Measurements from ENCODE around the gene CNOT3. TPM values are rescaled to one million over a fixed set of nuclear protein-coding genes. Genes with fewer than 3 reads are reported as not detected.
"Not testable (repeated sequence)": the region's sequence is repeated elsewhere in the genome, so short reads cannot be mapped to it uniquely, and the experiment has no call there.

Gene CNOT3
- total RNA-seq, 1 donor from 2014 or later: 70.6 TPM

DNA sequence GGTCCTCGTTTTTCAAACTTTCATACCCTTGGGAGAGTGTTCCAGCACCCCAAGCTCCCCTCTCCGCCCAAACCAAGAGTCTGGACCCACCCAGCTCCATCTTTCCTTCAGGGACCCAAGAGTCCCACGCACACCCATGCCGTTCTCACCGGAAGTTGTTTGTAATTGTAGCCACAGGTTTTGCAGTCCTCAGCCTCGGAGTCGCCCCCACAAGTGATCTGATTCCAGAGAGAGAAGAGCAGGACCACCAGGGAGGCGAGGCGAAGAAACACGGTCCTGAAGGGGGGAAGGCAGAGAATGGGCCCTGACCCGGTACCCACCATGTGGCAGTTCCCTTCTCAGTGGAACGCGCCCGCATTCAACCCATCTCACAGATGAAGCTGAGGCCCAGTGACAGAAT lies 25.3 kb downstream of the CNOT3 start:
- Mint-ChIP-seq H3K27me3 (ENCODE audit: low read depth) (peaks cover 9% of the 10 kb centered on the region), H3K4me3 (no peak overlapping the region), H3K4me1 (peaks cover 37% of the 10 kb centered on the region), H3K9me3 (no peaks in the 10 kb centered on the region), H3K36me3 (peaks cover 2% of the 10 kb centered on the region), H3K27ac (no peak overlapping the region)
- no peak for DNase-seq (ENCODE audit: low spot score in 2 of 2, unreplicated experiment in 2 of 2)
- TF ChIP-seq, protein P1, sequence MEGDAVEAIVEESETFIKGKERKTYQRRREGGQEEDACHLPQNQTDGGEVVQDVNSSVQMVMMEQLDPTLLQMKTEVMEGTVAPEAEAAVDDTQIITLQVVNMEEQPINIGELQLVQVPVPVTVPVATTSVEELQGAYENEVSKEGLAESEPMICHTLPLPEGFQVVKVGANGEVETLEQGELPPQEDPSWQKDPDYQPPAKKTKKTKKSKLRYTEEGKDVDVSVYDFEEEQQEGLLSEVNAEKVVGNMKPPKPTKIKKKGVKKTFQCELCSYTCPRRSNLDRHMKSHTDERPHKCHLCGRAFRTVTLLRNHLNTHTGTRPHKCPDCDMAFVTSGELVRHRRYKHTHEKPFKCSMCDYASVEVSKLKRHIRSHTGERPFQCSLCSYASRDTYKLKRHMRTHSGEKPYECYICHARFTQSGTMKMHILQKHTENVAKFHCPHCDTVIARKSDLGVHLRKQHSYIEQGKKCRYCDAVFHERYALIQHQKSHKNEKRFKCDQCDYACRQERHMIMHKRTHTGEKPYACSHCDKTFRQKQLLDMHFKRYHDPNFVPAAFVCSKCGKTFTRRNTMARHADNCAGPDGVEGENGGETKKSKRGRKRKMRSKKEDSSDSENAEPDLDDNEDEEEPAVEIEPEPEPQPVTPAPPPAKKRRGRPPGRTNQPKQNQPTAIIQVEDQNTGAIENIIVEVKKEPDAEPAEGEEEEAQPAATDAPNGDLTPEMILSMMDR (IDR thresholded peaks at IDR 0.05; ENCODE audit: unreplicated experiment): no peak

DNA sequence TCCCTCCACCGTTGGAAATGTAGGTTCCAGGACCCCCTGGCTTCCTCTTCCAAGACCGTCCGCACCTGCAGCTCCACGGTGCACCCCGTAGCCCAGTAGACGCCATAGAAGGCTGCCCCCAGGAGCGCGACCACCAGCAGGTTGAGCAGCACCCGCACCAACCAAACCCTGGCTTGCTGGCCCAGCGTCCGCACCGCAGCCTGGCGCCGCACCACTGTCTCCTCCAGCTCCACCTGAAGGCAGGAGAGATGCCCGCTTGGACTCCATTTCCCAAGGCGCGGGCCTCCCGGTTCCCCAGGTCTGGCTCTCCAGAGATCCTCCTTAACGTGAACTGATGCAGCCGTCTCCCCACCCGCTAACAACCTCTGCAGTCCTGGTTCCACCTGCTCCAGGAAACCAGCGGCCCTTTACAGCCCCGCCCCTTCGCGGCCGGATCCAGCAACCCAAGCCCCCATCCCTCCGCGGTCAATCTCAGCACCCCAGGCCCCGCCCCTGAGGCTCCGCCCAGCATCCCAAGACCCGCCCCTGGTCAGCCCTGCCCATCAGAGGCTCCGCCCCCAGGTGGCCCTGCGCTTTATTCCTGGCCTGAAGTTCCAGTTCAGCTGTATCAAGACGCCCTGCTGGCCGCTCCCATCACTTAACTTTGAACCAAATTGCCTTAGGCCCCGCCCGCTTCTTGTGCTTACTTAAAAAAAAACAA lies 27.0 kb downstream of the CNOT3 start:
- H3K27me3 Mint-ChIP-seq (ENCODE audit: low read depth): peaks cover 9% of the 10 kb centered on the region
- DNase-seq (ENCODE audit: low spot score in 2 of 2, unreplicated experiment in 2 of 2): peak in 1 of 2 experiments; percentile 52

DNA sequence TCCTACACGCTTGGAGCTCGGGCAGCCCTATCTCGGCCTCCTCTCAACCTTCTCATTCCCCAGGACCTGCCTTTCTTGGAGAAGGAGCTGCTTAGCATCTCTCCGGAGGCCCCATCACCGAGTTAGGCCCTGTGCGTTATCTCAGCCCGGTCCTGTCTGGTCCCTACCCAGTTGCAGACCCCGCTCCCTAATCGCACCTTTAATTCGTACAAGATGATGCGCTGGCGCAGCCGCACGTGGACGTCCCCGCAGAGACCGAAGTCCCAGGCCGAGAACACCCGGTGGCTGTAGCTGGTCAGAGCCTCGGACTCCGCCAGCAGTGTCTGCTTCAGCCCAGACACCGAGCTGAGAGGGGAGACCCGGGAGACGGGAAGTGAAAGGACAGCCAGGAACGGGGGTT lies 27.7 kb downstream of the CNOT3 start:
- Mint-ChIP-seq H3K9me3 (no peaks in the 10 kb centered on the region), H3K27ac (no peak overlapping the region), H3K27me3 (ENCODE audit: low read depth) (peaks cover 9% of the 10 kb centered on the region), H3K4me3 (no peak overlapping the region), H3K36me3 (peaks cover 2% of the 10 kb centered on the region), H3K4me1 (peaks cover 21% of the 10 kb centered on the region)
- no peak for DNase-seq (ENCODE audit: low spot score in 2 of 2, unreplicated experiment in 2 of 2)
- TF ChIP-seq, protein P1 (IDR thresholded peaks at IDR 0.05; ENCODE audit: unreplicated experiment): no peak

More for the DNA sequence above, 27.0 kb downstream of the CNOT3 start:
- H3K9me3 Mint-ChIP-seq: no peaks in the 10 kb centered on the region
- peak overlapping the region; percentile 22 for H3K4me3 Mint-ChIP-seq
- peaks cover 2% of the 10 kb centered on the region for H3K36me3 Mint-ChIP-seq
- TF ChIP-seq, protein P1 (IDR thresholded peaks at IDR 0.05; ENCODE audit: unreplicated experiment): no peak
- no peak overlapping the region for H3K27ac Mint-ChIP-seq
- peaks cover 27% of the 10 kb centered on the region for H3K4me1 Mint-ChIP-seq

DNA sequence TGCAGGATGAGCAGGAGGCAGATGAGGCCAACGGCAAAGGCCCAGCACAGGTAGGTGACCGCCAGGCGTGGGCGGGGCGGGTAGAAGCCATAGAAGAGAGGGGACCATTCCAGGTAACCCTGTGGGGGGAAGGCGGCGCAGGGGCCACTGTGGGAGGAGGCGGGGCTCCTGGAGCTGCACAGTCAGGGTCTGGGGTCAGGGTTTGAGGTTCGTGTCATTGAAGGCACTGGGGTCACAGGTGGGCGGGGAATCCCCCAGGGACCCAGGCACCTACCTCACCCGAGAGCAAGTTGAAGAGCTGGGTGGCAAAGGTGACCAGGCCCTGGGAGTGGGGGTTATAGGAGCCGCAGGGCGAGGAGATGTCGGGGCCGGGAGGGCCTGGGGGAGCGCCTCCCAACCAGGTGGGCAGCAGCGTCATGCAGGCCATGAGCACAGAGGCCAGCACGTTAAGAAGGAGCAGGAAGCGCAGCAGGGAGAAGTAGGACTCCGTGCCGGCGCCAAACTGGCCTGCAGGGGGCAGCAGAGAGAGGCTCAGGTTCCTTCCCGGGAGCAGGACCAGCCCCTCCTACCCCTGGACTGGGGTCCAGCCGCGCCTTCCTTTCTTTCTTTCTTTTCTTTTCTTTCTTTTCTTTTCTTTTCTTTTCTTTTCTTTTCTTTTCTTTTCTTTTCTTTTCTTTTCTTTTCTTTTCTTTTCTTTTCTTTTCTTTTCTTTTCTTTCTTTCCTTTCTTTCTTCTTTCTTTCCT lies 30.8 kb downstream of the CNOT3 start:
- no peak overlapping the region for H3K4me3 Mint-ChIP-seq

DNA sequence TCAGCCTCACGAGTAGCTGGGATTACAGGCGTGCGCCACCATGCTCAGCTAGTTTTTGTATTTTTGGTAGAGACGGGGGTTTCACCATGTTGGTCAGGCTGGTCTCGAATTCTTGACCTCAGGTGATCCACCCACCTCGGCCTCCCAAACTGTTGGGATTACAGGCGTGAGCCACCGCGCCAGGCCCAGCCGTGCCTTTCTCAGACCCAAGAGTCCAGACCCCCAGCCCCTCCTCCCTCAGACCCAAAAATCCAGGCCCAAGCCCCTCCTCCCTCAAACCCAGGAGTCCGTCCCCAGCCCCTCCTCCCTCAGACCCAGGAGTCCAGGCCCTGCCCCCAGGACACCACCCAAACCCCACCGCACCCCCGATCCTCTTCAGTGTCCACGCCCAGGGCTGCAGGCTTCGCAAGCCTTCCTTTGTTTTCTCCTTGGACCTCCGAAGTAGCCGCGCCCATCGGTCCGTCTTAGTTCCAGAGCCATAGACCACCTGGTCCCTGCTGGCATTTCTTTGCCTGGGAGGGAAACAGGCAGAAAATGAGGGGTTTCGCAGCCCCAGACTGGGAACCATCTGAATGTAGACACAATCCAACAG lies 31.7 kb downstream of the CNOT3 start:
- Mint-ChIP-seq H3K27ac (no peak overlapping the region), H3K4me3 (no peak overlapping the region), H3K36me3 (no peaks in the 10 kb centered on the region), H3K9me3 (no peaks in the 10 kb centered on the region), H3K4me1 (peaks cover 14% of the 10 kb centered on the region), H3K27me3 (ENCODE audit: low read depth) (peaks cover 3% of the 10 kb centered on the region)
- TF ChIP-seq, protein P1 (IDR thresholded peaks at IDR 0.05; ENCODE audit: unreplicated experiment): no peak
- DNase-seq (ENCODE audit: low spot score in 2 of 2, unreplicated experiment in 2 of 2): no peak

More for the DNA sequence above, 30.8 kb downstream of the CNOT3 start:
- Mint-ChIP-seq H3K27me3 (ENCODE audit: low read depth) (peaks cover 5% of the 10 kb centered on the region), H3K36me3 (no peaks in the 10 kb centered on the region), H3K27ac (no peak overlapping the region), H3K9me3 (no peaks in the 10 kb centered on the region), H3K4me1 (peaks cover 15% of the 10 kb centered on the region)
- peak; percentile 88 to 98 for DNase-seq (ENCODE audit: low spot score in 2 of 2, unreplicated experiment in 2 of 2)
- TF ChIP-seq, protein P1 (IDR thresholded peaks at IDR 0.05; ENCODE audit: unreplicated experiment): peak; percentile 83

DNA sequence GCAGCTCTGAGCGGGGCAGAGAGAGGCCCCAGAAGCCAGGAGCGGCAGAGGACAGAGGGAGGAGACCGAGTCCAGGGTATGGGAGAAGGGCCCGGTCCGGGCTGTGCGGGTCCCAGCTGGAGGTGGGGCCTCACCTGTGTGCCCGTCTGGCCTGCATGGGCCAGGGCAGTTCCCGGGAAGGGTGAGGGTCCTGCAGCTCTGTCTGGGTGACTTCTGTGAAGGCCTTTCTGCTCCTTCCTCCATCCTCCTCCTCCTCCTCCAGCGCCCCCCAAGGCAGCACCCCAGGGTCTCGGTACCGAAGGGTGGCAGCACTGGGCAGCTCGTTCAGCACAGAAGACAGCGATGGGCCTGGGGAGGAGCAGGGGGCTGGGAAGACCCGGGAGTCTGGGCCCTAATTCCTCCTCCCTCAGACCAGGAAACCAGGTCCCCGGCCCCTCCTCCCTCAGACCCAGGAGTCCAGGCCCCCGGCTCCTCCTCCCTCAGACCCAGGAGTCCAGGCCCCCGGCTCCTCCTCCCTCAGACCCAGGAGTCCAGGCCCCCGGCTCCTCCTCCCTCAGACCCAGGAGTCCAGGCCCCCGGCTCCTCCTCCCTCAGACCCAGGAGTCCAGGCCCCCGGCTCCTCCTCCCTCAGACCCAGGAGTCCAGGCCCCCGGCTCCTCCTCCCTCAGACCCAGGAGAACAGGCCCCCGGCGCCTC lies 34.3 kb downstream of the CNOT3 start:
- DNase-seq (ENCODE audit: low spot score in 2 of 2, unreplicated experiment in 2 of 2); H3K36me3 Mint-ChIP-seq; H3K4me1 Mint-ChIP-seq; H3K27me3 Mint-ChIP-seq (ENCODE audit: low read depth); H3K9me3 Mint-ChIP-seq: not testable (repeated sequence)
- Mint-ChIP-seq H3K4me3 (peak overlapping the region; percentile 54), H3K27ac (peak overlapping the region; percentile 68)
